GM18507 (cell line): ENCODE results near the gene SLC22A23.
"Not testable (repeated sequence)": the region's sequence is repeated elsewhere in the genome, so short reads cannot be mapped to it uniquely, and the experiment has no call there.

ENCODE experiments used
- DNase-seq: peaks from one replicate; pipeline ENCODE4 v3.0.0; 2011; ENCODE audit warnings: low read depth; ENCODE audit not compliant: insufficient read length; ENCODE audit errors: extremely low spot score
- FAIRE-seq: peaks from 2 replicates; lab custom pipeline; 2011; peaks lifted over from hg19 to GRCh38; lab: Jason Lieb, UNC

The SLC22A23 gene

GRCh38 chr6:3391902-3392458 is 64.9 kb downstream of the SLC22A23 start:
- FAIRE-seq (no peak), DNase-seq (no peak)

- DNase-seq, result no peak
- FAIRE-seq, result no peak
Observed at GRCh38 chr6:3390698-3391097, 66.2 kb downstream of the SLC22A23 start.

- no peak for FAIRE-seq
Observed at GRCh38 chr6:3389390-3390167, 67.3 kb downstream of the SLC22A23 start.

GRCh38 chr6:3388786-3389185 is 68.1 kb downstream of the SLC22A23 start:
- FAIRE-seq (no peak), DNase-seq (no peak)

More at GRCh38 chr6:3389390-3390167, 67.3 kb downstream of the SLC22A23 start:
- DNase-seq, result no peak

GRCh38 chr6:3386374-3386857 is 70.4 kb downstream of the SLC22A23 start:
- FAIRE-seq, result no peak
- no peak for DNase-seq

GRCh38 chr6:3385660-3386151 is 71.1 kb downstream of the SLC22A23 start:
- no peak for DNase-seq
- FAIRE-seq, result no peak

- FAIRE-seq, result not testable (repeated sequence)
Observed at GRCh38 chr6:3385181-3385580, 71.7 kb downstream of the SLC22A23 start.

GRCh38 chr6:3384241-3385143 is 72.4 kb downstream of the SLC22A23 start:
- no peak for FAIRE-seq

More at GRCh38 chr6:3385181-3385580, 71.7 kb downstream of the SLC22A23 start:
- DNase-seq, result not testable (repeated sequence)

GRCh38 chr6:3383525-3383924 is 73.3 kb downstream of the SLC22A23 start:
- FAIRE-seq (no peak), DNase-seq (no peak)

More at GRCh38 chr6:3384241-3385143, 72.4 kb downstream of the SLC22A23 start:
- DNase-seq, result no peak

- FAIRE-seq (no peak), DNase-seq (no peak)
Observed at GRCh38 chr6:3382326-3383279, 74.2 kb downstream of the SLC22A23 start.

GRCh38 chr6:3381233-3381921 is 75.5 kb downstream of the SLC22A23 start:
- DNase-seq (no peak), FAIRE-seq (no peak)

- DNase-seq, result no peak
- no peak for FAIRE-seq
Observed at GRCh38 chr6:3380344-3381232, 76.3 kb downstream of the SLC22A23 start.

- FAIRE-seq (no peak), DNase-seq (no peak)
Observed at GRCh38 chr6:3379482-3380060, 77.3 kb downstream of the SLC22A23 start.

GRCh38 chr6:3378808-3379207 is 78.0 kb downstream of the SLC22A23 start:
- DNase-seq, FAIRE-seq: not testable (repeated sequence)

- FAIRE-seq, result not testable (repeated sequence)
Observed at GRCh38 chr6:3378398-3378782, 78.5 kb downstream of the SLC22A23 start.

GRCh38 chr6:3377536-3378397 is 79.1 kb downstream of the SLC22A23 start:
- DNase-seq, result no peak
- FAIRE-seq, result no peak

More at GRCh38 chr6:3378398-3378782, 78.5 kb downstream of the SLC22A23 start:
- DNase-seq, result not testable (repeated sequence)
